Uterus (tissue), 2 donors: Measurements from ENCODE around the gene TIMM22.

ENCODE experiments used
- CTCF ChIP-seq, 4 experiments: fragments of 200-600 bp in 2 of 4; fragments of 450-650 bp in 2 of 4; sonication (generic) in 2 of 4; IDR thresholded peaks; one replicate each; pipeline ENCODE4 v1.5.1; 2016 to 2019; ENCODE audit warnings: antibody characterized with exemption in 4 of 4, mild to moderate bottlenecking in 2 of 4, moderate library complexity in 1 of 4
- POLR2A ChIP-seq, 2 donors: fragments of 450-650 bp; IDR thresholded peaks; one replicate each; pipeline ENCODE4 v1.6.1; 2016; ENCODE audit warnings: antibody characterized with exemption in 2 of 2, mild to moderate bottlenecking in 1 of 2, moderate library complexity in 1 of 2

DNA sequence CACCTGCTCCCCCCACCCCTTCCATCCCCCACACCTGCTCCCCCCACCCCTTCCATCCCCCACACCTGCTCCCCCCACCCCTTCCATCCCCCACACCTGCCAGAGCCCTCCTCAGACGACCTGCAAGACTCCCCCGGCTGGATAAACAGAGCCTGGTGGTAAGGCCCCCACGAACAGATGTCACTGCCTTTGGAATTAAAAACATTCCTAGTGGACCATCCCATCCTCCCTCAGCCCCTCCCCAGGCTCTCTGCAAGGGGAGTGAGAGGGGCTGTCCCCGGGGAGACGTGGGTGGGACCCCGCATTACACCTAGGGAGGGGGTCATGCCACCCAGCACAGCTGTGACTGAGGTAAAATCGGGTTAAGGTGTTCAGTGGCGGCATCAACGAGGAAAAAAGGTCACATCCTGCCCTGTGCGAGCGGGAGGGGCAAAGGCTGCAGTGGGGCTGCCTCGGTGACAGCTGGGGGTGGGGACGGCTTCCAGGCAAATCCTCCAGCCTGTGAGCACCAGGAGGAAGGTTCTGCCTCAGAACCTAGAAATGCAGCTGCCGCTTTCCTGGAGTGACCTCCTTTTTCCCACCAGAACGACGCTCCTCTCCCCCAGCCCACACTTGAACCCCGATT lies 38.7 kb downstream of the TIMM22 start:
- TF ChIP-seq CTCF (IDR thresholded peaks at IDR 0.05) (no peak), POLR2A (IDR thresholded peaks at IDR 0.05) (no peak)
